Testis (tissue), 3 donors: ENCODE measurements around the gene TOX2. TPM values are rescaled to one million over a fixed set of nuclear protein-coding genes. Genes with fewer than 3 reads are reported as not detected.

ENCODE experiments used
- DNase-seq: peaks from one replicate; pipeline ENCODE4 v3.0.0-alpha.2; 2019
- H3K27ac ChIP-seq, 2 donors: fragments of 200-600 bp; sonication (generic); one replicate each; pipeline ENCODE4 v1.5.1; 2019
- H3K27me3 ChIP-seq: fragments of 200-600 bp; sonication (generic); one replicate; pipeline ENCODE4 v1.5.1; 2019
- H3K36me3 ChIP-seq: fragments of 200-600 bp; sonication (generic); one replicate; pipeline ENCODE4 v1.5.1; 2017; ENCODE audit warnings: low read depth; ENCODE audit errors: missing control alignments
- H3K4me1 ChIP-seq: fragments of 200-600 bp; sonication (generic); one replicate; pipeline ENCODE4 v1.5.1; 2019
- H3K4me3 ChIP-seq, 2 donors: fragments of 200-600 bp; sonication (generic); one replicate each; pipeline ENCODE4 v1.5.1; 2017 to 2019
- H3K9me3 ChIP-seq: fragments of 200-600 bp; sonication (generic); one replicate; pipeline ENCODE4 v1.5.1; 2017
- CTCF ChIP-seq, 3 experiments: fragments of 450-650 bp in 2 of 3; fragments of 200-600 bp in 1 of 3; sonication (generic) in 1 of 3; IDR thresholded peaks; one replicate each; pipeline ENCODE4 v1.5.1; 2016 to 2019; ENCODE audit warnings: antibody characterized with exemption in 3 of 3, mild to moderate bottlenecking in 2 of 3, moderate library complexity in 1 of 3
- POLR2A ChIP-seq: fragments of 450-650 bp; IDR thresholded peaks from one replicate; pipeline ENCODE4 v1.6.1; 2017; ENCODE audit warnings: antibody characterized with exemption, mild to moderate bottlenecking, moderate library complexity
- WGBS, 2 donors: methylation state at CpG; one replicate each; pipeline ENCODE4 v1.1.5; 2018; 5-methylcytosine and 5-hydroxymethylcytosine counted together
- intact Hi-C: fragments of 100-400 bp; cut with DNase I; formaldehyde crosslinking; loops from one replicate; pipeline ENCODE4 v1.15.1; 2023; ENCODE audit warnings: low total_unique reads
- polyA plus RNA-seq: library from polyadenylated mRNA; stranded (reverse); fragments of 350-450 nt; fragmentation: Illumina TruSeq; extraction: RNeasy Lipid Tissue Mini Kit (QIAGEN cat#74804); gene quantifications from one replicate; pipeline ENCODE4 v1.2.3, GENCODE V29; 2014; ENCODE audit warnings: low read depth, low replicate concordance; ENCODE audit not compliant: insufficient read depth
- total RNA-seq, 2 donors: library from RNA; depleted of rRNA; stranded (reverse); fragments of >200 nt; gene quantifications; one replicate each; pipeline ENCODE4 v1.2.3, GENCODE V29; 2016

The TOX2 gene
- total and polyA plus RNA-seq, 3 donors from 2014 or later = 43.8 to 67.0 (median 48.1) TPM

- Histone ChIP-seq H3K4me1 (no peaks in the 10 kb centered on the region), H3K27me3 (no peaks in the 10 kb centered on the region), H3K4me3 (no peak overlapping the region), H3K9me3 (no peaks in the 10 kb centered on the region), H3K36me3 (no peaks in the 10 kb centered on the region), H3K27ac (no peak overlapping the region)
- intact Hi-C loops = no loop called here
- no peak for DNase-seq
- TF ChIP-seq POLR2A (no peak), CTCF (IDR thresholded peaks at IDR 0.05) (no peak)
- 87 to 94% methylated on average over 6 of the region's 6 CpGs for WGBS, 2 donors
Observed at GRCh38 chr20:43983904-43984361, 69.3 kb downstream of the TOX2 start.

GRCh38 chr20:43984587-43984986 is 69.9 kb downstream of the TOX2 start:
- intact Hi-C loops = no loop called here
- TF ChIP-seq CTCF (IDR thresholded peaks at IDR 0.05) (no peak), POLR2A (no peak)
- Histone ChIP-seq H3K9me3 (no peaks in the 10 kb centered on the region), H3K36me3 (no peaks in the 10 kb centered on the region), H3K27ac (no peak overlapping the region), H3K4me3 (no peak overlapping the region), H3K4me1 (no peaks in the 10 kb centered on the region), H3K27me3 (no peaks in the 10 kb centered on the region)
- no peak for DNase-seq
- WGBS, 2 donors = 65 to 70% methylated on average over 4 of the region's 4 CpGs

- Histone ChIP-seq H3K4me1 (no peaks in the 10 kb centered on the region), H3K27ac (no peak overlapping the region), H3K27me3 (no peaks in the 10 kb centered on the region), H3K36me3 (no peaks in the 10 kb centered on the region), H3K9me3 (no peaks in the 10 kb centered on the region), H3K4me3 (no peak overlapping the region)
- 89% methylated on average over 3 of the region's 3 CpGs; no CpG with 5 or more reads in 1 of the 2 donors for WGBS, 2 donors
- intact Hi-C loops = no loop called here
- DNase-seq = no peak
- TF ChIP-seq CTCF (IDR thresholded peaks at IDR 0.05) = no peak
- no peak for TF ChIP-seq POLR2A
Observed at GRCh38 chr20:43985121-43985520, 70.5 kb downstream of the TOX2 start.

GRCh38 chr20:43985608-43986316 is 71.1 kb downstream of the TOX2 start:
- intact Hi-C loops = no loop called here
- 84 to 97% methylated on average over 8 to 9 of the region's 9 CpGs for WGBS, 2 donors

More at GRCh38 chr20:43985608-43986316, 71.1 kb downstream of the TOX2 start:
- DNase-seq = no peak
- H3K27me3 ChIP-seq = no peaks in the 10 kb centered on the region
- H3K4me3 ChIP-seq = no peak overlapping the region
- no peak overlapping the region for H3K27ac ChIP-seq
- H3K36me3 ChIP-seq = no peaks in the 10 kb centered on the region
- H3K9me3 ChIP-seq = no peaks in the 10 kb centered on the region
- no peak for TF ChIP-seq POLR2A
- TF ChIP-seq CTCF (IDR thresholded peaks at IDR 0.05) = no peak
- no peaks in the 10 kb centered on the region for H3K4me1 ChIP-seq
